Stimulated activated CD8-positive, alpha-beta memory T cell treated with anti-CD3 and anti-CD28 coated beads, Interleukin-15, amount 100 ng/mL, for 48 hours (primary cell): ENCODE results near the gene AUTS2.

Source experiments
- DNase-seq, 2 donors: peaks; one replicate each; pipeline ENCODE4 v3.0.0-alpha.2; 2020; ENCODE audit warnings: low read depth in 2 of 2

Gene AUTS2

DNA sequence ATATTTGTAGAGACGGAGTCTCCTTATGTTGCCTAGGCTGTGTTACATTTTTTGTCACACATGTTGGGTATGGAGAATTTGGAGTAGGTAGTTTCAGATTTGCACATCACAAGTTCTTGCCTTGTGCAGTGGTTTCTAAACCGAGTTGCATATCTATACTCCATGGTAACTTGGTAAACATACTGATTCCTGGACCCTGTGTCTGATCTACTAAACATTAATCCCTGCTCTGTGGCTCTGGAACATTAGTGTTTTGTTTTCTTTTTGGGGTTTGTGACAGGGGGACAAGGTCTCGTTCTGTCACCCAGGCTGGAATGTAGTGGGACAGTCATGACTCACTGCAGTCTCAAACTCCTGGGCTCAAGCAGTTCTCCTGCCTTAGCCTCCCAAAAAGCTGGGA lies 24.7 kb downstream of the AUTS2 start:
- DNase-seq, result no peak

DNA sequence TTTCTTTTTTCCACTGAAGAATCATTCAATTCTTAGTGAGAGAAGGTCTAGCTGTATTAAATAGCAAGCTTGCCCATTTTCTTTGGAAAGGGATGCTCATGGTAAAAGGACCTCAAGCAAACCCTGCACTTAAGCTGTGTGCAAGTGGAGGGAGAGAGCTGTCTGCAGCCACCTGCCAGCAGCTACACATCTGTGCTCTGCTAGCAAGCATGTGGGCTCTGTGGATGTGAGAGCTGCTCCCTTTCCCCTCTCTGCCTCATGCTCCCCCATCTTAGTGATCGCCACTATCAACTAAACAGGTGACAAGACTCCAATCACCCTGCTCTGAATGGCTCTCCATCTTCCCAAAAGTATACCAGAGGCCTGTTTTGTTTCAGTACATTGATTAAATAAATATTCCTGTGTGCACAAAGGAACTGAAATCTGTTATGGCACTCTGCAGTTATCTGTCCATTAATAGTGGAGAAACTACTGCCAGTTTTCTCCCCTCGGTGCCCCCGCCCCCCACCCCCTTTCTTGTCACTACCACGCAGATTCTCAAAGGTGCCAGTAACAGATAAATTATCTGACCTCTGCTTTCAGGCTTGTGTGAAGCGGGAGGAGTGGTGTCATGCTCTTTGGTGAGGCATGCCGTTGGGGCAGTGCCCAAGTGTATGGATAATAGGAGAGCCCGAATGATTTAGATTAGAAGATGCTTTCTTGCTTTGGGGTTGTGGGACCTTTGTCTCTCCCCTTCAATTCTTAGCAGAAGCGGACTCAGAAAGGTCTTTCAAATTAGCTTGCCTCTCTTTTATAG lies 26.4 kb downstream of the AUTS2 start:
- no peak for DNase-seq

DNA sequence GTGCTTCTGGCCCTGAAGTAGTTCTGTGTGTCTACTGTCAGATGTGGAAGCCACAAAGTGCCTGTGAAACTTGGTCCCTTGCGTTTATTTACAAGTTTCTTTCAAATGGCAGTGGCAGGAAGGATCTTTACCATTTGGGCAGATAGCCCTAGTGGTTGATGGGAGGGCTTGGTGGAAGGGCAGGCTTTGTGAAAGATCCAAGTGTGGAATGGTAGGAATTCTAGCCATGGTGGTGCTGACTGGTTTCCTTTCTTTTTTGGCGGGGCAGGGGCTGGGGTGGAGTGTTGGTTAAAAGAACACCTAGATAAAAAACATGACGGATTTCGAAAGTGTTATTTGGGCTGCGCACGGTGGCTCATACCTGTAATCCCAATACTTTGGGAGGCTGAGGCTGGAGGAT lies 27.0 kb downstream of the AUTS2 start:
- DNase-seq, result no peak

DNA sequence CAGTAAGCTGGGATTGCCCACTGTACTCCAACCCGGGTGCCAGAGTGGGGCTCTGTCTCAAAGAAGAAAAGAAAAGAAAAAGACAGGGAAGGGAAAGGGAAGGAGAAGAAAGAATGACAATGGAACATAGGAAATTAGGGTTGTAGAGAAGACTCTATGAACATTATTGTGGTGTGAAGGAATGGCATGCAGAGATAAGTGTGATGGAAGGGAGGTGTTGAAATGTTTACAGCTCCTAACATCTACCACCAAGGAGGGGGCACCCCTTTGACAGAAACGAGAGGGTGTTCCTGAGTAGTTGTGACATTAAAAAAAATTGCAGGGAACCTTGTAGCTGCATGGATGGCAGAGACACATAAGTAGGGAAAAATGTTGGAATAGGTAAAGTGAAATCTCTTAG lies 27.5 kb downstream of the AUTS2 start:
- no peak for DNase-seq

DNA sequence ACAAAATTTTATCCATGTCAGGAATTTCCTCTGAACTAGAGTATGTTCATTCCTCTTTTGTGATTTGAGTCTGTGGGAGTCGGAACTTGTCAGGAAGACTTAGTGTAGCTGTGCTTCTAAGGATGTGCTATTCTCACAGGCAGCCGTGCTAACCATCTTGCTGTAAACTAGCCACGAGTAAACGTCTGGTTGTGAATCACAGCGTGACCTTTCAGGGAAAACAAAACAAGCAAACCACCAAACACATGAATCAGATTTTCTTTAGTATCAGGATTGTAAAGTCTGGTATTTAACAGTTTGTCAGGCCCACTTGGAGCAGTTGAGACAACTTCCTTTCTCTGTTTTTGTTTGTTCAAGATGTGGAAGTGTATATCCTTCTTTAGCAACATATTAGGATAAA lies 32.0 kb downstream of the AUTS2 start:
- DNase-seq, result no peak

DNA sequence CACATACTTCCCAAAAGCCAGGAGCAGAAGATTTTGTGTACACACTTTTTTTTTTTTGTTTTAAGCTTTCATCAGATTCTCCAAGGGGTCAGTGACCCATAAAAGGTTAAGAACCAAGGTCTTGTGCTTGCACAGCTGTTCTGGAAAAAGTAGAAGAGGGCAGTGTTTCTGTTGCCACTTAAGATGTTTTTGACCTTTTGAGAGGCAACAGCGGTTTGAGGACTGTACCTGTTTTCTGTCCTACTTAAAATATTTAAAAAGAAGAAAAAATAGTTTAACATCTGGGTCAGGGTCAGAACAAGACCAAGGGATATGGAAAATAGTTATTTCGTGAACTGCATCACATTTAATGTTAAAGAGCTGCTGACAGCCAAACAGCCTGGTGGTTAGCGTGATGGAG lies 32.9 kb downstream of the AUTS2 start:
- no peak for DNase-seq

DNA sequence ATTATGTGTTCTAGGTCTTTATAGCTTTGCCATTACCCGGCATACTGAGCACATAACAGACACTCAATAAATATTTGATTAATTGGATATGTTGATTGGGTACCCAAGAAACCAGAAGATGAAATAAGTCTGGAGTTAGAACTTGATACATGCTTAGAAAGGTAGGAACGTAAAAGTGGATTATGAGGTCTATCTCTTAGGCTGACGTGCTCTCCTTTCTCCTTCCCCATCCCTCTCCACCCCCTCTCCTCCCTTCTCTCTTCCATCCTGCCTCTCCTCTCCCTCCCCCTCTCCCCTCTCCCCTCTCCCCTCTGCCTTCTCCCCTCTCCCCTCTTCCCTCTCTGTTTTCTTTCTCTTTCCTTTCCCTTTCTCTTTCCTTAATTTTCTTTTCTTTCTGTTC lies 34.0 kb downstream of the AUTS2 start:
- DNase-seq, result no peak

DNA sequence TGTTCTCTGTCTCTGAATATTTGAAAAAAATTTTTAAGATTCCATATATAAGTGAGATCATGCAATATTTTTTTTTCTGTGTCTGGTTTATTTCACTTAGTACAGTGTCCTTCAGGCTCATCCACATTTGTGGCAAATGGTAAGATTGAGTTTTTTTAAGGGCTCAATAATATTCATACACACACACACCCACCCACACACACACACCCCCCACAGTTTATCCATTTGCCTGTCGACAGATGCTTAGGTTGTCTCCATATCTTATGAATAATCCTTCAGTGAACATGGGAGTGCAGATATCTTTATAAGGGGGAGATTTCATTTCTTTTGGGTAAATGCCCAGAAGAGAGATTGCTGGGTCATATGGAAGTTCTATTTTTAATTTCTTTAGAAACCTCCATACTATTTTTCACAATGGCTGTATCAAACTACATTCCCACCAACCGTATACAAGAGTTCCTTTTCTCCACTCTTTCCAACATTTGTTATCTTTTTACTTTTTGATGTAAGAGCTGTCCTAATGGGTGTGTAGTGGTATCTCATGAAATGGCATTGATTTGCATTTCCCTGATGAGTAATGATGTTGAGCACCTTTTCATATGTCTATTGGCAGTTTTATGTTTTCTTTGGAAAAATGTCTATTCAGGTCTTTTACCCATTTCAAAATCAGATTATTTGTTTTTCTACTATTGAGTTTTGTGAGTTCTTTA lies 35.0 kb downstream of the AUTS2 start:
- no peak for DNase-seq

DNA sequence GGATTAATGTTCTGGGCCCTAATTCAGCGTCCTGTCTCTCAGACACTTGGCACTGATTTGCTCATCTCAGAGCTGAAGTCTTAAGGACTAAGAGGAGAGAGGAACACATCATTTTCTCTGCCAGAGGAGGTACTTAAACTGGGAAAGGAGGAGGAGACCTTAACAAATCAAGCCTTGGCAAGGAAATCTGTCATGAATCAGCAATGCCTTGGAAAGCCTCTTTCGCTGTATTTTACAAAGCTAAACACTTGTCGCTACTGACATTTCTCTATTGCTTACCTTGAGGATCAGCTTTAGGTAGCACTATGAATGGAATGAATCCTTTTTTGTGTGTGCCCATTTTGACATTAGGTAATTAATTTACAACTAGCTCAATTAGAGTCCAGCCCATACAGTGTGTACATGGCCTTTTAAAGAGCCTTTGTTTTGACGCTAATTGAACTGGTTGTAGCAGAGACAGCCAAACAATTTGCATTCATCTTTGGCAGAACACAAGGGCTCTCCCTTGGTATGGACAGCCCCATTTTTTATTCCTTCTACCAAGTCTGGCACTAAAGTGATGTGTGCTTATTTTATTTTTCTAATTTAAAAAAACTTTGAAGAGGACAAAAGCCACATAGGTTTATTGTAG lies 37.4 kb downstream of the AUTS2 start:
- DNase-seq, result no peak

DNA sequence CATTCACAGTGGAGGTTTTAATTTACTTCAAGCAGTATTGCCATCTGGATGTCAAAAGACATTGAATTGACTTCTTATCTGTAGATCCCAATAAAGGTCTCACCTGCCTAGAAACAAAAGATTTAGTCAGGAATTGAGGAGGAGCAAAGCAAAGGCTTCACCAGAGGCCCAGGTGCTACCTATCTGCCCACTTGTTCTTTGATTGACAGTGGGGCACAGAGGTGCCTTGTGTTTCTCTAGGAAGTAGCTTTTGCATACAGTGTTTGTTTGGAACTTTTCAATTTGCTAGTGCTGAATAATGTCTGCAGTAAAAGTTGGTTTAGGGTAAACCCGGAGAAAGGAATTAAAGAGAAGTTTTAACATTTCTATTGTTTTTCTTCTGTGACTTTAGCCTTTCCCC lies 40.4 kb downstream of the AUTS2 start:
- no peak for DNase-seq

DNA sequence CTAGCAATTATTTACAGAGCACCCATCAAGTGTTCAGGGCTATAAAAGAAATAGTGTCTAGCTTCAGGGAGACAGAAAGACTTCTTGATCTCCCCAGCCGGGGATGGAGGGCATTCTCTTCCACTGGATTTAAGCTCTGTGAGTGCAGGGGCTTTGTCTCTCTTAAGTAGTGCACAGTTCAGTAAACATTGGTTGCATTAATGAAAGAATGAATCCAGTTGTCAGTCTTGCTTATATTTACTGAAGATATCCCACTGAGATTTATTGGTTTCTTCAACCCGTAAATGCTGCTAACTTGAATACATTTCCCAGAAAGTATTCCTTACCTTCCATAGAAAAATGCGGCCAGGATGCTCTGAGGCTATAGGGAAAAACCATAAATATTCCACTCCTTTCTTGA lies 41.9 kb downstream of the AUTS2 start:
- no peak for DNase-seq

DNA sequence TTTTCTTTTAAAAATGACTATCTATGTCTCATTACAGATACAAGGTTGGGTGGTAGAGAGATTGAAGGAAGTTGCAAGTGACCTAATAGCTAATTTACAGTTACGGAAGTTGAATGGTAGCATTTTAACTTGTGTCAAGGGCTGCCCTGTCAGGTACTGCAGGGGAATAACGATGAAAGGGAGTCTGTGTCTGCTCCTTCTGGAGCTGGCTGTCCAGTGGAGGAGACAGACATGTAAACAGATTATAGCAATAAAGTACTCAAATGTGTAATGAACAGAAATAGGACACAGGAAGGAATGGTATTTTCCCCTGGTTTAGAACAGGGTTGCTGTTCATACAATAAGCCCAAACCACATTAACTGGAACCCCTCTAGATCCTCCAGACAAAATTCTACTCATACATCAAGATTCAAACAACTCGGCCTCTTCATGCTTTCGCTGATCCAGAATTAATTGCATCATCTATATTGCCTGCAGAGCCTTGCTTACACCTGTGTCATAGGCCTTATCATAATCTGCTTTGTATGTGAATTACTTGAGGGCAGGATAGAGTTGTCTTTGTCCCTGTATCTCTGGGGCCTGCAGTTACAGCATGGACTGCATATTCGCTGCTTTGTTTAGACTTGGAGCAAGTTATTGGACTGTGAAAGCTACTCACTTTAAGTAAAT lies 42.8 kb downstream of the AUTS2 start:
- DNase-seq, result no peak

DNA sequence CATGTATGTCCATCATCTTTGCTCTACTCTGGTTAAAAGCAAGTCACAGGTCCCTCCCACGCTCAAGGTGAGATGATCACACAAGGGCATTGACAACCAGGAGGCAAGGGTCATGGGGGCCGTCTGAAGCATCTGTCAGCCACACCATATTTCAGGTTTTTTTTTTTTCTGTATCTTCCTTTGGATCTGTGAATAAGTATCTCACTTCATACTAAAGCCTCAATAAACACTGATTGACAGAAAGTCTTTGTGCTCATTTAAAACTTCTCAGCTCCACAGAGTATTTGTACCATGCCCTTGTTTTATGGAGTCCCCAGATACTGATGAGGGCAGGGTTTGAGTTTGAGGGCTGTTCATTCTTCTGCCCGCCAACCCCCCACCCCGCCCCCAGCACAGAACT lies 45.0 kb downstream of the AUTS2 start:
- DNase-seq, result no peak

DNA sequence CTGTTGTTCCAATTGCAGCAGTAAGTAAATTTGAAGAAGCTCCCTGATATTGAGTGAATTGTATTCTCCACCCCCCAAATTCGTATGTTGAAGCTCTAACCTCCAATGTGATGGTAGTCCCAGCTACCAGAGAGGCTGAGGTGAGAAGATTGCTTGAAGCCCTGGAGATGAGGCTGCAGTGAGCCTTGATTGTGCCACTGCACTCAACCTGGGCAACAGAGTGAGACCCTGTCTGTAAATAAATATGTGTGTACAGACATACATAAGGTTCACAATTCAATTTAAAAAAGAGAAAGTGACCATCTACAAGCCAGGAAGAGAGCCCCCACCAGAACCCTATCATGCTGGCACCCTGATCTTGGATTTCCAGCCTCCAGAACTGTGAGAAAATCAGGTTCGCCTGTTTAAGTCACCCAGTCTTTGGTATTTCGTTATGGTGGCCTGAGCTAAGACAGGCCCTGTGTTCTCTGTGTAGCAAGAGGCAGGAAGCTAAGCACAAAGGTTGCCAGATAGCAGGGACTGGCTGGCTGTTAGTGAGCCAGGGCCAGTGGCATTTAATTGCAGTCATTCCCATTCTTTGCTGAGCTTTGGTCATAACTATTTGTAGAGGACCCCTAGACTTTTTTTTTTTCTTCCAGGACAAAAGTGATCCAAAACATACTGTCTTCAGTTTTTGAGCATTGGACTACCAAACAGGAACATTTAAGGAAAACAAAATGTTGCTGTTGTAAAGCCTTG lies 45.6 kb downstream of the AUTS2 start:
- DNase-seq, result no peak

DNA sequence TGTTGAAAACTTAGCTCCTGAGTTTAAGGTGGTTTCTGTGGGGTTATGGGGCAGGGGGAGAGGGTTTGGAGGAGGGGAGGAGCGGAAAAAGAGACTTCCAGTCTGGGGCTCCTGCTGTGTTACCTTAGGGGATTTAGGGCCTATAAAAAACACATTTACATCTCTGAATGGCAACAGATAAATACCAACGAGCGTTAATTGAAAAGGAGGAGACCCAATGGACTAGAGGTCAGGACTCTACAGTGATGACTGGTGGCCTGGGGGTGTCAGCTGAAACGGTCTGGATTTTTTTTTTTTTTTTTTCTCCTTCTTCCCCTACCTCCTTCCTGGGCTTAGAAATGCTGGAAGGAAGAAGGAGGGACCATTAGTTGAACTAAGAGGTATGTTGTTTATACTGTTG lies 47.4 kb downstream of the AUTS2 start:
- no peak for DNase-seq

DNA sequence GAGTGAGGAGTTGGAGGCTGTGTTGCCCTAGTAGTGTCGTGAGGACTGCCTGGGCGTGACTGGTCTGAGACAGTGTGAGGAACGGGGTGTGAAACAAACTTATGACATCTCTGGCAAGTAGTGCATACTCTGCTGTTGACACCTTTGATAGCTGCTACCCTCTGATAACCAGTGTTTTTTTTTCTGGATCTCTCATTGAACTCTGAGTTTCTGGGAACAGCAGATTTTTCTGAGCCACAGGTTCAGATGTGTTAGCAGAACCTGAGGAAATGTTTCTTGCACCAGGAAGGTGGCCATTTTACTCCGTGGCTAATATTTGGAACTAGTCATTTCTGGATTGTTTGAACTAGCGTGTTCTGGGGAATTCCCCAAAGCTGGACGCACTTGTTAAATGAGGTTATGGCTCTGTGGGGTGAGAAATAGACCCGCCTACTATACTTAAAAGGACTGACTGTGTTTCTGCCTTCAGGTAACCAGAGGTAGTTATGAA lies 52.9 kb downstream of the AUTS2 start:
- DNase-seq, result no peak

DNA sequence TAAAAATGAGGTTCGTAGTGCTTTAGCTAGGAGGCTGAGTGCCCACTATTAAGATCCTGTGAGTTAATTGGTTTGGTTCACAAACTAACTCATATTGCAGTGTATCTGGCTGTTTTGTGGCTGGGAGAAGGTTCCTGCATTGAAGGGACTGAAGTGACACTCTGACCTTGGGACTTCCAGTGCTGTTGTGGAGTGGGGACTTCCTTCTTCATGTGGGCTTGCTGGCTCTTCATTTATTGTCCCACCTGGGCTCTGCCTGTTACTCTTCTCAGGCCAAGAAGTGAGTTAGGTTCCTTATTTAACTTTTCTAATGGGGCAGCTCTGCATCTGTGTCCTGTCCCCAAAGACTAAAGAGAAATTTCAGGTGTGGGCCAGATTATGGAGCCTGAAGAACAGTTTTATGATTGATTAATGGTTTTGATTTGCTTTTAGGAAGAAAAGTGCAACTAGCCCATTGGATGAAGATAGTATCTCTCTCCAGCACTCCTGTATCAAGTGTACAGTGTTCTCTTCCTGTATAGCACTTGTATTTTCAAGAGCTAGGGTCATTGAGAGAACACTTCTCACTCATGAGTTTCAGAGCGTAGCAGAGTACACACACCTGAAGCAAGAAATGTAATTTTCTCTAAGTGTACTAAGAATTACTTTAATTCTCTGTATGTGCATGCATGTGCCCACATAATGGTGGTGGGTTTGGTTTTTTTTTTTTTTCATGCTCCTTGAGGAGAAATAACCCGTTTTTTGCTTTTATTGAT lies 54.8 kb downstream of the AUTS2 start:
- DNase-seq, result no peak

DNA sequence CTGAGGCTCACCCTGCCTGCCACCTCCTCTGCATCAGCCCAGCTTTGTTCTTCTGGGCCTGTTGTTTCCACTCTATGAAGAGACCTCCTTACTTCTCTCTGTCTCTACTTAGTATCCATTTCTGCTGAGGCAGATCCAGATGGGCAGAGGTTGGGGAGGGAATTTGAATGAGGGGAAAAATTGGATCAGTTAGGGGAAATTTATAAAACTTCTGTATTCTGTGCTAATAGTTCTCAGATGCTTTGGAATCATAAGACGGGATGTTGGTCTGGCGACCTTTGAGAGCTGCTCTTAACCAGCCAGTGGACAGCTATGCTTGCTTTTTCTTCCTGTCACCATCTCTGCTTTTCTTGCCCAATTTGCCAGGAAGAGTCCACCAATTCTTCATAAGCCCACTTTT lies 55.5 kb downstream of the AUTS2 start:
- DNase-seq, result no peak

DNA sequence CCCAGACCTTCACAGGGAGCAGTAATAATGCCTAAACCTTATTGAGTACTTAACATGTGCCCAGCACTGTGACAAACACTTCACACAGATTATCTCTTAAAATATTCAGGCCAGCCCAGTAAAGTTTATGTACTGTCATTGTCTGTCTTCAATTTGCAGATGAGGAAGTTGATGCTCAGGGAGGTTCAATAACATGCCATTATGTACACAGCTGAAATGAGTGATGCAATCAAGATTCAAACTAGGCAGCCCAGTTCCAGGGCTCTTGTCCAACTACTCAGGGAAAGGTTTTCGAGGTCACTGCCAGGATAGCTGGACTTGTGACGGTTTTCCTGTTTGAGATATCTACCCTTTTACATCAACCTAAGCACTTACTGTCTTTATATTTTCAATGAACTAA lies 56.1 kb downstream of the AUTS2 start:
- no peak for DNase-seq

DNA sequence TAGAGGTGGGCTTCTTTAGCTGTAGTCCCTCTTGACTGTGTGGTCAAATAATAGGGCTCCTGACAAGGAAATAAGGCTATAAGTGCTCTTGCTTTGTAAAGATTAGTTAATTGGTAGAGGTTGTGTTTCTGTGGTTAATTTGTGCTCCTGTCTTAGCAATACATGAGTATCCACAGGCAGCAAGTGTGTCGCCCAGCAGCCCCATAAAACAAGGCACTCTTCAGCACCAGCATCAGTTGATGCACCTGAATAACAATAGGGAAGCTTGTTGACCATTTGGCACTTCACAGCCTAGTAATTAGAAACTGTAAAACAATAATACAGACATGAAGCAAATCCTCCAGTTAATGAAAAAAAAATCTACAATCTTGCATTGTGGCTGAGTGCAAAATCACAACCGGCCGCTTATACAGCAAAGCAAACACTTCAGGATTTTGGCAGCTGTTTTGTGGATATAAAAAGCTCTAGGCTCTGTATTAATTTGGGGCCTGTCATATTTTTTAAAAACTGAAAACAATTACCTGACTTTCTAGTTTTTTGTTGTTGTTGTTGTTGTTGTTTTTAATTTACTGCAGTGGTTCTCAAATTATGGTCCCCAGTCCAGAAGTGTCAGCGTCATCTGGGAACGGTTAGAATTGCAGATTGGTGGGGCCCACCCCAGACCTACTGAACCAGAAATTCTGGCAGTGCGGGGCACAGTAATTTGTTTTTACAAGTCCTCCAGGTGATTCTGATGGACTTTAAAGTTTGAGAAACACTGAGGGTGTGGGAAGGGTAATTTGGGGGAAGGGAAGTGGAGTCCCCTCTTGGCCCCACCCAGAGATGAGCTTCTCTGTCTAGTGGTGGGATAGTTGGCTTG lies 56.8 kb downstream of the AUTS2 start:
- no peak for DNase-seq
